Ramos (cell line): Measurements from ENCODE around the gene CEBPB.
"Not testable (repeated sequence)": the region's sequence is repeated elsewhere in the genome, so short reads cannot be mapped to it uniquely, and the experiment has no call there.

Experiments
- in situ Hi-C: fragments of 300-500 bp; cut with MboI; formaldehyde crosslinking; loops from one replicate; pipeline ENCODE4 v1.14.3; 2022; ENCODE audit warnings: low sequenced_read_pairs; ENCODE audit not compliant: unreplicated experiment

Gene CEBPB

GRCh38 chr20:50191065-50191543 lies 474 bp downstream of the CEBPB start:
- in situ Hi-C loops = no loop called here

DNA sequence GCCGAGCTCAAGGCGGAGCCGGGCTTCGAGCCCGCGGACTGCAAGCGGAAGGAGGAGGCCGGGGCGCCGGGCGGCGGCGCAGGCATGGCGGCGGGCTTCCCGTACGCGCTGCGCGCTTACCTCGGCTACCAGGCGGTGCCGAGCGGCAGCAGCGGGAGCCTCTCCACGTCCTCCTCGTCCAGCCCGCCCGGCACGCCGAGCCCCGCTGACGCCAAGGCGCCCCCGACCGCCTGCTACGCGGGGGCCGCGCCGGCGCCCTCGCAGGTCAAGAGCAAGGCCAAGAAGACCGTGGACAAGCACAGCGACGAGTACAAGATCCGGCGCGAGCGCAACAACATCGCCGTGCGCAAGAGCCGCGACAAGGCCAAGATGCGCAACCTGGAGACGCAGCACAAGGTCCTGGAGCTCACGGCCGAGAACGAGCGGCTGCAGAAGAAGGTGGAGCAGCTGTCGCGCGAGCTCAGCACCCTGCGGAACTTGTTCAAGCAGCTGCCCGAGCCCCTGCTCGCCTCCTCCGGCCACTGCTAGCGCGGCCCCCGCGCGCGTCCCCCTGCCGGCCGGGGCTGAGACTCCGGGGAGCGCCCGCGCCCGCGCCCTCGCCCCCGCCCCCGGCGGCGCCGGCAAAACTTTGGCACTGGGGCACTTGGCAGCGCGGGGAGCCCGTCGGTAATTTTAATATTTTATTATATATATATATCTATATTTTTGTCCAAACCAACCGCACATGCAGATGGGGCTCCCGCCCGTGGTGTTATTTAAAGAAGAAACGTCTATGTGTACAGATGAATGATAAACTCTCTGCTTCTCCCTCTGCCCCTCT lies 1.1 kb downstream of the CEBPB start:
- in situ Hi-C loops = no loop called here

GRCh38 chr20:50192364-50193198 lies 2.0 kb downstream of the CEBPB start:
- in situ Hi-C loops = no loop called here

DNA sequence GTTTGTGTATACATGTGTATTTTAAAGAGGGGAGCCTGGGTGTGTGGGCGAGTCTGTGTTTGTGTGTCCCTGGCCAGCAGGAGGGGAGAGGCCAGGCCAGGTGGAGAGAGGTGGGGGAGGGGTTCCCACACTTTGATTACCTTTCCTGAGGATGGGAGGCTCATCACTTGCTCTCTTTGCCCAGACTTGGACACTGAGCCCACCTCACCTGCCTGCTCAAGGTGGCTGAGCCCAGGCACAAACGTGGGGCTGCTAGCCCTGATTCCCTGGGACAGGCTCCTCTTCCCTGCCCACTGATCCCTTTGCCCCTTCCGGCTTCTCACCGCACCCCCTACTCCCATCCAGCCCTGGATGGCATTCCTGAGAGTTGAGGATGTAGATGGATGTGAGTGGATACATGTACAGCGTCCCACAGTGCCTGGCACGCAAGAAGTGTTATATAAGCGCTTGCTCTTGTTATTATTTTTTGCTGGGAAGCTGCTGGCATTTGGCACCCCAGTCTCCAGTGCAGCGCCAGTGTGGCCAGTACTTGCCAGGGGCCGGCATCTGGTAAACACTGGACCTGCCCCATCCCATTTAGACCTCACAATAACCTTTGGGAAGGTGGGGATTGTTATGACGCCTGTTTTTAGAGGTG lies 2.7 kb downstream of the CEBPB start:
- in situ Hi-C loops = no loop called here

- in situ Hi-C loops = no loop called here
Observed at GRCh38 chr20:50193836-50194421, 3.3 kb downstream of the CEBPB start.

DNA sequence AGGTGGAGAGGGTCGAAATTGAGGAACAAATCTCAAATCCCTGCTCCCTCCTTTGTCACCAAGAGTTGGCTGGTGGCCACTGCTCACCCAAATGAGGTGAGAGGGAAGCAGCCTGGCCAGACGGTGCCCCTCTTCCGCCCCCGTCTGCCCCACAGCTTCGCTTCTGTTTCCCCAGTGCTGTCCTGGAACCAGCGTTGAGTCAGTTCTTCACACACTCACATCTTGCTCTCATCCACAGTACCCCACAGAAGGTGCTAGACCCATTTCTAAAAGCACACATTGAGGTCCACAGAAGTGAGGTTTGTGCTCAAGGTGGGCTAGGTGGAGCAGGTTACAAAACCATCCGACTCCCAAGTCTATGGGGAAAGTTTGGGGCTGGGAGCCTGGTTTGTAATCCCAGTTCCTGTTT lies 3.8 kb downstream of the CEBPB start:
- in situ Hi-C loops = no loop called here

- in situ Hi-C loops = no loop called here
Observed at GRCh38 chr20:50194831-50195523, 4.3 kb downstream of the CEBPB start.

GRCh38 chr20:50195524-50196120 lies 5.0 kb downstream of the CEBPB start:
- in situ Hi-C loops = no loop called here

DNA sequence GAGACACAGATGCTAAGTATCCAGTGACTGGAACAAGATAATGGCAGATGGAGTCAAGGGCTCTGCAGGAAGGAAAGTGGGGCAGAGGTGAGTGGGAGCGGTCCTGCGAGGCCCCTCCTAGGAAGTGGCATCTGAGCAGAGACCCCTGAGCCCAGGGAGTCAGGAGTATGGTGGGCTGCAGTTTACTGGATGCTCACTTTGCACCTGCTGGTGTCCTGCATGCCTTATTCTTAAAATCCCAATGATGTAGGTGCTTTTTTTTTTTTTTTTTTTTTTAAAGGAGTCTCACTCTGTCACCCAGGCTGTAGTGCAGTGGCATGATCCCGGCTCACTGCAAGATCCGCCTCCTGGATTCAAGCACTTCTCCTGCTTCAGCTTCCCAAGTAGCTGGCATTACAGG lies 5.6 kb downstream of the CEBPB start:
- in situ Hi-C loops = no loop called here

GRCh38 chr20:50196896-50197295 lies 6.3 kb downstream of the CEBPB start:
- in situ Hi-C loops = no loop called here

GRCh38 chr20:50197463-50198179 lies 7.0 kb downstream of the CEBPB start:
- in situ Hi-C loops = no loop called here

DNA sequence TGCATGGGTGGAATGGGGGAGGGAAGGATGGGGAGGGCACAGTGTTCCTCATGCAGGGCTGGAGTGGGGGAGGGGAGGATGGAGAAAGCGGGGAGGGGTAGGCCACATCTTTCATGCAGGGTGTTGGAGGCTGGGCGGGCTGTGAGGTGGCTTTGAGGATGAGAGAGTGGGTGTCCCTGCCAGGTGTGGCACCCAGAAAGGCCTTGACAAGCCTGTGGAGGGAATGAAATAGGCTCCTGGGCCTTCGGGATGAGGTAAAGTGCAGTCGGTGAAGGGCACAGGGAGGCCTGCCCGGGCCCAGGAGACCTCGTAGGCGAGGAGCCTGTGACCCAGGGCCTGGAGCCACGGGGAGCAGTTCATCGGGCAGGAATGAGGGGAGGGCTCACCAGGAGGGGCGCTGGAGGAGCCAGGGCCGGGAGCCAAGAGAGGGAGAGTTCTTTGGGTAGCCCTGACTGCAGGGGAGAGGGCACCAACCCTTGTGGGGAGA lies 7.6 kb downstream of the CEBPB start:
- in situ Hi-C loops = no loop called here

GRCh38 chr20:50198716-50199115 lies 8.1 kb downstream of the CEBPB start:
- in situ Hi-C loops = no loop called here

DNA sequence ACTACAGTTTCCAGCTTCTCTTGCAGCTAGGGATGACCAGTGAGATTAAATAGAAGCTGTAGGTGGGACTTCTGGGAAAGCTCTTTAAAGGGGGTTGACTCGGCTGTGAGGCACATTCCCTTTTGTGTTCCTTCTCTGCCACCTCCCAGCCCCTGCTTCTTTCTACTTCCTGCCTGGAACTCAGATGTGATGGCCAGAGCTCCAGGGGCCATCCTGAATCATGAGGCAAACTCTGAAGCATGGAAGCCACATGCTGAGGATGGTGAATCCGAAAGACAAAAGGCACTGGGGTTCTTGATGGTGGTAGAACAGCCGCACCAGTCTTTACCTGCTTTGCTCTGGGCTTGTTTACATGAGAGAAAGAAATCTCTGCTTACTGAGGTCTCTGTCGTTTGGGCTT lies 9.1 kb downstream of the CEBPB start:
- in situ Hi-C loops = no loop called here

GRCh38 chr20:50200482-50201104 lies 10.0 kb downstream of the CEBPB start:
- in situ Hi-C loops = no loop called here

GRCh38 chr20:50201710-50202109 lies 11.1 kb downstream of the CEBPB start:
- in situ Hi-C loops = not testable (repeated sequence)

GRCh38 chr20:50202677-50203076 lies 12.0 kb downstream of the CEBPB start:
- in situ Hi-C loops = no loop called here
